ENCODE results near the gene NUDT8.
"Not testable (repeated sequence)": the region's sequence is repeated elsewhere in the genome, so short reads cannot be mapped to it uniquely, and the experiment has no call there.

NUDT8 gene

GRCh38 chr11:67592880-67593564, 36.7 kb downstream of the NUDT8 start:
- H3K4me3 ChIP-seq (ENCODE audit: low read length): no peak overlapping the region
- no peak for DNase-seq (ENCODE audit: low read depth)
- TF ChIP-seq, protein P1, sequence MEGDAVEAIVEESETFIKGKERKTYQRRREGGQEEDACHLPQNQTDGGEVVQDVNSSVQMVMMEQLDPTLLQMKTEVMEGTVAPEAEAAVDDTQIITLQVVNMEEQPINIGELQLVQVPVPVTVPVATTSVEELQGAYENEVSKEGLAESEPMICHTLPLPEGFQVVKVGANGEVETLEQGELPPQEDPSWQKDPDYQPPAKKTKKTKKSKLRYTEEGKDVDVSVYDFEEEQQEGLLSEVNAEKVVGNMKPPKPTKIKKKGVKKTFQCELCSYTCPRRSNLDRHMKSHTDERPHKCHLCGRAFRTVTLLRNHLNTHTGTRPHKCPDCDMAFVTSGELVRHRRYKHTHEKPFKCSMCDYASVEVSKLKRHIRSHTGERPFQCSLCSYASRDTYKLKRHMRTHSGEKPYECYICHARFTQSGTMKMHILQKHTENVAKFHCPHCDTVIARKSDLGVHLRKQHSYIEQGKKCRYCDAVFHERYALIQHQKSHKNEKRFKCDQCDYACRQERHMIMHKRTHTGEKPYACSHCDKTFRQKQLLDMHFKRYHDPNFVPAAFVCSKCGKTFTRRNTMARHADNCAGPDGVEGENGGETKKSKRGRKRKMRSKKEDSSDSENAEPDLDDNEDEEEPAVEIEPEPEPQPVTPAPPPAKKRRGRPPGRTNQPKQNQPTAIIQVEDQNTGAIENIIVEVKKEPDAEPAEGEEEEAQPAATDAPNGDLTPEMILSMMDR (conservative IDR thresholded peaks at IDR 0.05; ENCODE audit: low read length): no peak

- DNase-seq (ENCODE audit: low read depth): not testable (repeated sequence)
Measured at GRCh38 chr11:67588899-67589415, 40.8 kb downstream of the NUDT8 start.

GRCh38 chr11:67588136-67588503, 41.6 kb downstream of the NUDT8 start:
- TF ChIP-seq, protein P1 (conservative IDR thresholded peaks at IDR 0.05; ENCODE audit: low read length): no peak

More at GRCh38 chr11:67588899-67589415, 40.8 kb downstream of the NUDT8 start:
- not testable (repeated sequence) for H3K4me3 ChIP-seq (ENCODE audit: low read length)

DNA sequence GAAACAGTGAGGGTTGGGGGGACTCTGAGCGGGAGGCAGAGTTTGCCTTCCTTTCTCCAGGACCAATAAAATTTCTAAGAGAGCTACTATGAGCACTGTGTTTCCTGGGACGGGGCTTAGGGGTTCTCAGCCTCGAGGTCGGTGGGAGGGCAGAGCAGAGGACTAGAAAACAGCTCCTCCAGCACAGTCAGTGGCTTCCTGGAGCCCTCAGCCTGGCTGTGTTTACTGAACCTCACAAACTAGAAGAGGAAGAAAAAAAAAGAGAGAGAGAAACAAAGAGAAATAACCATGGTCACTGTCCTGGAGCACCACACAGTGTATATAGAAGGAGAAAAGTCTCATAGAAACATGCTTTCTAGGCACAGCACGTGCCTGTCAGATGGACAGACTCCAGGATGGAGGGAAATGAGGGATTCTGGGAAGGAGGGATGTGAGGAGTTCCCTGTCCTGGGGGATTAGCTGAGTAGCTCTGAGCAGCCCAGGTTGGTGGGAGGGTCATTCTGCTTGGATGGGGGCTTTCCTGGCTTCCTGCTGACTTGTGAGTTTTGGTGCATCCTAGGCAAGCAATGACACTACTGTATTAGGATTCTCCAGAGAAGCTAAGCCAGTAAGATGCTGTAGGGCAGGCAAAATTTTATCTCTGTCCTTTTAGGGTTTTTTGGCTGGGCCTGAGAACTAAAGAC, 43.0 kb downstream of the NUDT8 start:
- DNase-seq (ENCODE audit: low read depth): no peak
- no peak overlapping the region for H3K4me3 ChIP-seq (ENCODE audit: low read length)
- TF ChIP-seq, protein P1 (conservative IDR thresholded peaks at IDR 0.05; ENCODE audit: low read length): no peak

More at GRCh38 chr11:67588136-67588503, 41.6 kb downstream of the NUDT8 start:
- DNase-seq (ENCODE audit: low read depth): no peak
- no peak overlapping the region for H3K4me3 ChIP-seq (ENCODE audit: low read length)

GRCh38 chr11:67585911-67586310, 43.8 kb downstream of the NUDT8 start:
- no peak overlapping the region for H3K4me3 ChIP-seq (ENCODE audit: low read length)
- TF ChIP-seq, protein P1 (conservative IDR thresholded peaks at IDR 0.05; ENCODE audit: low read length): no peak
- DNase-seq (ENCODE audit: low read depth): no peak

- TF ChIP-seq, protein P1 (conservative IDR thresholded peaks at IDR 0.05; ENCODE audit: low read length): no peak
- H3K4me3 ChIP-seq (ENCODE audit: low read length): peak overlapping the region; percentile 80
- DNase-seq (ENCODE audit: low read depth): no peak
Measured at GRCh38 chr11:67584881-67585873, 44.6 kb downstream of the NUDT8 start.
